Lung (tissue), 12 donors: ENCODE results near the gene UHRF2. TPM values are rescaled to one million over a fixed set of nuclear protein-coding genes. Genes with fewer than 3 reads are reported as not detected.

Source experiments
- ATAC-seq: fragments of 200-7000 bp; cut with Tn5 transposase; one replicate; pipeline ENCODE4 v1.9.1; 2020; ENCODE audit warnings: moderate number of reproducible peaks; ENCODE audit not compliant: insufficient read depth, low FRiP score
- DNase-seq, 3 donors: peaks; one replicate each; pipeline ENCODE4 v3.0.0-alpha.2; 2013 to 2017
- H3K27ac ChIP-seq, 2 donors: one replicate each; pipeline ENCODE4 v1.5.1; 2013; ENCODE audit warnings: mild to moderate bottlenecking in 2 of 2, moderate library complexity in 2 of 2, control low read depth in 1 of 2, inconsistent platforms in 1 of 2, low read depth in 1 of 2, low read length in 1 of 2
- H3K27me3 ChIP-seq, 3 donors: one replicate each; pipeline ENCODE4 v1.5.1; 2013; ENCODE audit warnings: low read length in 2 of 3; ENCODE audit not compliant: control insufficient read depth in 3 of 3, insufficient read depth in 3 of 3
- H3K36me3 ChIP-seq, 4 donors: one replicate each; pipeline ENCODE4 v1.5.1; 2013; ENCODE audit warnings: low read length in 4 of 4, mild to moderate bottlenecking in 1 of 4, moderate library complexity in 1 of 4; ENCODE audit not compliant: control insufficient read depth in 4 of 4, insufficient read depth in 4 of 4
- H3K4me1 ChIP-seq, 5 donors: one replicate each; pipeline ENCODE4 v1.5.1; 2013; ENCODE audit warnings: low read length in 5 of 5, mild to moderate bottlenecking in 2 of 5, moderate library complexity in 1 of 5; ENCODE audit not compliant: control insufficient read depth in 5 of 5, insufficient read depth in 5 of 5
- H3K4me3 ChIP-seq: one replicate; pipeline ENCODE4 v1.5.1; 2013; ENCODE audit warnings: mild to moderate bottlenecking, control low read depth, moderate library complexity
- H3K9ac ChIP-seq, 2 donors: one replicate each; pipeline ENCODE4 v1.5.1; 2013; ENCODE audit warnings: low read length in 2 of 2, control low read depth in 1 of 2; ENCODE audit not compliant: insufficient read depth in 1 of 2
- H3K9me3 ChIP-seq, 4 donors: one replicate each; pipeline ENCODE4 v1.5.1; 2013; ENCODE audit warnings: low read length in 3 of 4, mild to moderate bottlenecking in 1 of 4, moderate library complexity in 1 of 4; ENCODE audit not compliant: control insufficient read depth in 4 of 4, insufficient read depth in 3 of 4
- CTCF ChIP-seq: IDR thresholded peaks from 2 replicates; pipeline ENCODE4 v1.5.1; 2012; ENCODE audit warnings: mild to moderate bottlenecking; ENCODE audit errors: control extremely low read depth, extremely low read depth
- WGBS, 2 donors: extraction: QIAGEN DNeasy Blood & Tissue Kit; methylation state at CpG; one replicate each; pipeline ENCODE4 v1.1.7; 2013; 5-methylcytosine and 5-hydroxymethylcytosine counted together
- polyA plus RNA-seq, 2 donors: library from polyadenylated mRNA; stranded (reverse); fragments of 200-250 nt; gene quantifications; one replicate each; pipeline ENCODE4 v1.2.1, GENCODE V29; 2013
- total RNA-seq, 2 donors: library from RNA; depleted of rRNA in 1 of 2; stranded (reverse); fragments of >200 nt in 1 of 2; gene quantifications; one replicate each; pipeline ENCODE4 v1.2.1, GENCODE V29; 2014 to 2021
- donor health status: control.
- donor health status: control.
- donor health status: Bipolar disorder and iron deficiency.
- donor health status: healthy.
- donor health status: DM: yes; HTN: yes; CAD: no.

Gene UHRF2
- total and polyA plus RNA-seq, 4 donors, result 13.4 to 108 (median 22.1) TPM

- Histone ChIP-seq H3K9ac (no peak overlapping the region), H3K9me3 (no peaks in the 10 kb centered on the region), H3K27ac (no peak overlapping the region), H3K27me3 (no peaks in the 10 kb centered on the region), H3K36me3 (peaks cover 0 to 15% (median 2%) of the 10 kb centered on the region in 4 donors), H3K4me1 (peaks cover 0 to 6% (median 4%) of the 10 kb centered on the region in 5 donors), H3K4me3 (no peak overlapping the region)
- DNase-seq (no peak), ATAC-seq (no peak)
- TF ChIP-seq CTCF, result no peak
- WGBS, 2 donors, result 85 to 96% methylated on average over 9 of the region's 9 CpGs
Observed at GRCh38 chr9:6439051-6439703, 26.2 kb downstream of the UHRF2 start.

- H3K27ac ChIP-seq, result no peak overlapping the region
- H3K4me3 ChIP-seq, result no peak overlapping the region
- 69 to 77% methylated on average over 3 of the region's 3 CpGs for WGBS, 2 donors
- ATAC-seq, result no peak
- no peaks in the 10 kb centered on the region for H3K9me3 ChIP-seq
- peaks cover 0 to 12% (median 1%) of the 10 kb centered on the region in 4 donors for H3K36me3 ChIP-seq
- H3K27me3 ChIP-seq, result no peaks in the 10 kb centered on the region
- no peak overlapping the region for H3K9ac ChIP-seq
- DNase-seq, result peak in 1 of 3 donors; percentile 5
- peaks cover 0 to 6% (median 4%) of the 10 kb centered on the region in 5 donors for H3K4me1 ChIP-seq
- TF ChIP-seq CTCF, result no peak
Observed at GRCh38 chr9:6440405-6440804, 27.4 kb downstream of the UHRF2 start.

- peaks cover 0 to 6% (median 4%) of the 10 kb centered on the region in 5 donors for H3K4me1 ChIP-seq
- DNase-seq (no peak), ATAC-seq (no peak)
- 77 to 85% methylated on average over 1 of the region's 1 CpG for WGBS, 2 donors
- H3K36me3 ChIP-seq, result peaks cover 0 to 12% (median 2%) of the 10 kb centered on the region in 4 donors
- TF ChIP-seq CTCF, result no peak
- H3K27ac ChIP-seq, result no peak overlapping the region
- H3K9me3 ChIP-seq, result no peaks in the 10 kb centered on the region
- H3K27me3 ChIP-seq, result no peaks in the 10 kb centered on the region
- H3K9ac ChIP-seq, result no peak overlapping the region
- H3K4me3 ChIP-seq, result no peak overlapping the region
Observed at GRCh38 chr9:6441269-6441668, 28.3 kb downstream of the UHRF2 start.
